ENCODE results near the gene ZMYM2.

DNA sequence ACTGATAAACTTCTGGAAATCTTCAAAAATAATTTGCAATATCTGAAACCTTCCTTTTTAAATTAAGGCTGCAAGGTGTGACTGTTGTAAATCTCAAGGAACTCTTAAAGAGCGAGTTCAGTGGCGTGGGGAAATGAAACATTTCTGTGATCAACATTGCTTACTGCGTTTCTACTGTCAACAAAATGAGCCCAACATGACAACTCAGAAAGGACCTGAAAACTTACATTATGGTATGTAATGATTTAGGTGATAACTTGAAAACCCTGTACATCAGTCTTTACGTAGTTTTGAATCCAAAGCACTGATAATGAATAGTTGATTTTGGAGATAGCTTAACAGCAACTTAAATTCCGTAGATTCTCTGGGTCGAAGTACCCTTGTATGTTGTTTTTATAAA is 92.8 kb downstream of the ZMYM2 start:
- TF ChIP-seq, protein P1, sequence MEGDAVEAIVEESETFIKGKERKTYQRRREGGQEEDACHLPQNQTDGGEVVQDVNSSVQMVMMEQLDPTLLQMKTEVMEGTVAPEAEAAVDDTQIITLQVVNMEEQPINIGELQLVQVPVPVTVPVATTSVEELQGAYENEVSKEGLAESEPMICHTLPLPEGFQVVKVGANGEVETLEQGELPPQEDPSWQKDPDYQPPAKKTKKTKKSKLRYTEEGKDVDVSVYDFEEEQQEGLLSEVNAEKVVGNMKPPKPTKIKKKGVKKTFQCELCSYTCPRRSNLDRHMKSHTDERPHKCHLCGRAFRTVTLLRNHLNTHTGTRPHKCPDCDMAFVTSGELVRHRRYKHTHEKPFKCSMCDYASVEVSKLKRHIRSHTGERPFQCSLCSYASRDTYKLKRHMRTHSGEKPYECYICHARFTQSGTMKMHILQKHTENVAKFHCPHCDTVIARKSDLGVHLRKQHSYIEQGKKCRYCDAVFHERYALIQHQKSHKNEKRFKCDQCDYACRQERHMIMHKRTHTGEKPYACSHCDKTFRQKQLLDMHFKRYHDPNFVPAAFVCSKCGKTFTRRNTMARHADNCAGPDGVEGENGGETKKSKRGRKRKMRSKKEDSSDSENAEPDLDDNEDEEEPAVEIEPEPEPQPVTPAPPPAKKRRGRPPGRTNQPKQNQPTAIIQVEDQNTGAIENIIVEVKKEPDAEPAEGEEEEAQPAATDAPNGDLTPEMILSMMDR (conservative IDR thresholded peaks at IDR 0.05) = no peak
- TF ChIP-seq ZFX (IDR thresholded peaks at IDR 0.05) = no peak
